ENCODE results near the gene VPS13C.
"Not testable (repeated sequence)": the region's sequence is repeated elsewhere in the genome, so short reads cannot be mapped to it uniquely, and the experiment has no call there.

The VPS13C gene

DNA sequence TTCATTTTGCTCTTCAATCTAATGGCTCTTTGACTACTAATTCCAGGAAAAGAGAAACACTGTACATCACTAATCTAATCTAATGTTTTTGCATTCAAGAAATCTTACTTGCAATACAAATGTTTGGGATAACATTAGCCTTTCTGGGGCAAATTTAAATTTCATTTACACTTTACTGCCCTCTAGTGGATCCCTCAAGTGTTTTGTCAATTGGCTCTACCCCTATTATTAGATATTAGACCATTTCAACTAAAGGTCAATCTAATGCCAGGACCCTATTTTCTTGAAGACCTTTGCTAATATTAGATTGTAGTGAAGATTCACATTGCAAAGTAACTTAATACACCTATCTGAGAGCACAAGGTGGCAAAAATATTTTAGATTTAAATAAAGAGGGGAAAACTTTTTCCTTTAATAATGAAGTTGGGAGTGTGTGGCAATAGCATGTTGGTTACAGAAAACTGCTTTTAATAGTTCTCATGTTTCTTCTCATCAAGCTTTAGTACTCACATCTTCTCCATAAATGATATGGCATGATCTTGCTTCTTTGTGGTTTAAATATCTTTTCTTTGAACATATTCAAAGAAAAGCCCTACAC lies 11.6 kb upstream of the VPS13C start:
- DNase-seq, result peak in 1 of 51 donors; percentile 23

DNA sequence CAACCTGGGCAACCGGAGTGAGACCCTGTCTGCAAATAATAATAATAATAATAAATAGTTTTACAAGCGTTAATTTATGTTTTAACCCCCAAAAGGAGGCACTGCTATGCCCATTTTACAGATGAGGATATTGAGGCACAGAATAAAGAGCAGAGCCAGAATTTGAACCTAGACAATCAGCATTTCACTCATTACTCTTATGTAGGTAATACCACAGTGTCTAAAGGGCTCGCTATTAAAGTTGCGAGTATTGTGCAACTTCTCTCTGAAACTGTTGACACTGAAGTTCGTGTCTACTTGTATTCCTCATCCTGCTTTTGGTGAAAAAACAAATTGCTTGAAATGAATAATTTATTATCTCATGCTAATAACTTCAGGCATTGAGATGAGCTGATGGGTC lies 9.3 kb upstream of the VPS13C start:
- DNase-seq, result no peak

DNA sequence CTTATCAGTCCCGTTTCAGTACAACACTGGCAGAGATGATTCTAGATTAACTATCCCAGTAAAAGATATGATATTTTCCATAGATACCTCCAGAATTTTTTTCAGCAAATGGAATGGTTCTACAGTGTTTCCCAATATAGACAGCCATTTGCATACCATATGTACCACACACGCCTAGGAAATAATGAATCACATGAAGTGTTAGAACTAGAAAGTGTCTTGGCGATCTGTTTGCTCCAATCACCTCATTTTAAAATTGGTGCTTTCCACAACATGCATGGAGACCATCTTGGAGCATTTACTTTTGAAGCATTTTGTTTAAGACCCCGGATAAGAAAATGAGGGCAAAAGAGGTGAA lies 8.5 kb upstream of the VPS13C start:
- DNase-seq, result no peak

DNA sequence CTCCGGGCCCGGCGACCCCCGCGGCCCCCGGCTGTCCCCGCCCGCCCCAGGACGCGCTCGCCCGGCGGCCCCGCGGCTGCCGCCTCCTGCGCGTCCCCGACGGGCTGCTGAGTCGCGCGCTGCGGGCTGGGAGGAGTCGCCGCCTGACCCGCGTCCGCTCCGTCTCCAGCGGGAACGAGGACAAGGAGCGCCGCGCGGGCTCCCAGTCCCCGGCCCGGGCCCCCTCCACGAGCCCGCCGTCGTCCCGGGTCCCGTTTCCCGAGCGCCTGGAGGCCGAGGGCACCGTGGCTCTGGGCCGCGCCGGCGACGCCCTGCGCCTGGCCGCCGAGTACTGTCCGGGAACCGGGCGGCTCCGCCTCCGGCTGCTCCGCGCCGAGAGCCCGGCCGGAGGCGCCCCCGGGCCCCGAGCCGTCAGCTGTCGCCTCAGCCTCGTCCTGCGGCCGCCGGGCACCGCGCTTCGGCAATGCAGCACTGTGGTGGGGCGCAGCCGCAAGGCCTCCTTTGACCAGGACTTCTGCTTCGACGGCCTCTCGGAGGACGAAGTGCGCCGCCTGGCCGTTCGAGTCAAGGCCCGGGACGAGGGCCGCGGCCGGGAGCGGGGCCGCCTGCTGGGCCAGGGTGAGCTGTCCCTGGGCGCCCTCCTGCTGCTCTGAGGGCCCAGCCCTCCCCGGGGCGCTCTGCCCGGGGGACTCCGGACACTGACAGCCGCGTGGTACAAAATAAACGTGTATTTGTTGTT lies 8.0 kb upstream of the VPS13C start:
- peak in 12 of 51 donors; percentile 5 to 40 (median 10) for DNase-seq

DNA sequence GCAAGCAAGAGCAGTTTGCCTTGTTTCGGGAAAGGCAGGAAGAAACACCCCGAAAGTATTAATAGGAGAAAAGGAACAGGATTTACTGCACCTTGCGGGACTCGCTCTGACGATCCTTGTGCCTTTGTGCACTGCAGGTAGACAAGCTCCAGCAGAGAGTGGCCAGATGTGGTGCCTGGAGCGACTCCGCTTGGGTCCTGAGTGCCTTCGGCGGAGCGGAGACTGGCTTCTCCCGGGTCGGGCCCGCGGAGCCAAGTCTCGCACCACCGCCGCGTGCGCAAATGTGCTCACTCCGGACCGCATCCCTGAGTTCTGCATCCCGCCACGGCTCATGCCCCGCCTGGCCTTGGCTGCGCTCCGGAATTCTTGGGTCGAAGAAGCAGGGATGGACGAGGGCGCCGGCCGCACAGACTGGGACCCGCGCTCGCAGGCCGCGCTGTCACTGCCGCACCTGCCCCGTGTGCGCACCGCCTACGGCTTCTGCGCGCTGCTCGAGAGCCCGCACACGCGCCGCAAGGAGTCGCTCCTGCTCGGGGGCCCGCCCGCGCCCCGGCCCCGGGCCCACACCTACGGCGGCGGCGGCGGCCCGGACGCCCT lies 7.3 kb upstream of the VPS13C start:
- peak in 9 of 51 donors; percentile 3 to 34 (median 19) for DNase-seq

DNA sequence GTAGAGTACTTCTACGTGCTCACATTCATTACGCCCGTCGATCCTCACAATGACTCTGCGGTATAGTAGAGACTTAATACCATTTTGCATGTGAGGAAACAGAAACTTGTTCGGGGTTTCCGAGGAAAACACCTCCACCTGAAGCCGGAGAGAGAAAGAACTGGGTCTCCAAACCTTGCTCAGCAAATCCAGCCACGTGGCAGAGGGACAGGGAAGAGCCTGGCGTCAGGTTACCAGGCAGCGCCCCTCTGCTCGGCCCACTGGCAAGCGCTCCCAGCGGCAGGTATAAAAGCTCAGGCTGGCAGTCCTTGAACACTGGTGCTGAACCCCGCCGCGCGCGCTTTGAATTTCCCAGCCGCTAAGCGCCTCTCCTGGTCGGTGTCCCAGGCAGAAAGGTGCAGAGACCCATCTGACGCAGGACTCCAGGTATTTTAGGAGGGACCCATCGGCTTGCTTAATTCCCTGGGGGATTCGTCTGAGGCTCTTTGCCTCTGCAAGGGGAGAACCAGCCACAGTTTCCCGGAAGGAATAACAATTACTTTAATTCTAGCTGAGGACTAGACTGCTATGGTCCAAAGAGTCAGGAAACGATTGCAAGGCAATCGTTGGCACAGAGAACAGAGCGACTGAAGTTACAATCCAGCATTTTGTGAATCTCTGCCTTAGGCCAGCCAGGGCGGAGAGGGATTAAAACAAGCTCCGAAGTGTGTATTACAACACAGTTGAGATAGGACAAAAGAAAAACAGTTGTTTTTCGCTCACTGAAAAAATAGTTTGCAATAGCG lies 6.6 kb upstream of the VPS13C start, which contains the start of gene C2CD4A:
Gene C2CD4A (plus strand): TSS at position 315 of the 785 bp plus-strand sequence. CDS start 637 bp downstream, outside the sequence.
- peak in 24 of 51 donors; percentile 5 to 65 (median 28) for DNase-seq

DNA sequence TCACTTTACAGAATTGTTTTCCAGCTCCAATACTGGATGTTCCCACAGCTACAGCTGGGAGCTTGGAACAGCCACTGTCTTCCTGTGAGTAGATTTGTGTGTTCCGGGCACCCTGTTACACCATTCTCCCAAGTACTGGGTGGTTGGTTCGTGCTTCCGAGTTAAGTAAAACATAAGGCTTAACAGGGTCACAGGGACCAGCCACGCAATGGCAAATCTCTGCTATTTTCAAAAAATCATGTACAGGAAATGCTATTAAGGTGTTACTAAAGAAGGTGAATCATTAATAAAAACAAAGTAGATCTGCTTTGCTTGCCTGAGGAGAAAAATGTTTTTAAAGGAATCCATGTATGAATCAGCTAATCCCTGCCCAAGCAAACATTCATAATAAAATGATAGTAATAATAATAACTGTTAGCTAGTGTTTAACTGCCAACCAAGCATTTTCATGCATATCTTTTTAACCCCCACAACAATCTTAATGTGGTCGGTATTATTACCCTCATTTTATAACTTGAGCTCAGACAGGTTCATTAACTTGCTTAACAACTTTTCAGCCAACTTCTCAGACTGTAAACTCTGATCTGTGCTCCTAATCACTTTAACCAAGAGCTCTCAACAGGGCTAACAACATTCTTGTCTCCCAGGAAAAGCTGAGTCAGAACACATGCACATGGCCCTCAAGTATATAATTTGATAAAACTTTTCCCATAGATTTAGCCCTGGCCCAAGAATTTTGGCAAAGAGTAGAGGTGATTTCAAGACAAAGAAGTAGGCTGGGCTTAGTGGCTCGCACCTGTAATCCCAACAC lies 3.8 kb upstream of the VPS13C start:
- DNase-seq, result no peak

DNA sequence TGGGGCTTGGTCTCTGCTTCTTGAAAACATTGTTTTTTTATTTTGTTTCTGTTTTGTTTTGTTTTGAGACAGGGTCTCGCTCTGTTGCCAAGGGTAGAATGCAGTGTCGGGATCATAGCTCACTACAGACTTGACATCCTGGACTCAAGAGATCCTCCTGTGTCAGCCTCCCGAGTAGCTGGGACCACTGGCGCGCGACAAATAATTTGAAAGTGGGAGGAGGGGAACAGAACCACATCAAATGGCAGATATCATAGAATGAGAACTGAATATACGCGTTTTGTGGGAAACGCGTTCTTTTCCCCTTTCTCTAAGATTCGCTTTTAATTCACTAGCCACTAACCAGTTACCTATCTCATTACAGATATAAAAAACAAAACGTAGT lies 641 bp upstream of the VPS13C start:
- no peak for DNase-seq

DNA sequence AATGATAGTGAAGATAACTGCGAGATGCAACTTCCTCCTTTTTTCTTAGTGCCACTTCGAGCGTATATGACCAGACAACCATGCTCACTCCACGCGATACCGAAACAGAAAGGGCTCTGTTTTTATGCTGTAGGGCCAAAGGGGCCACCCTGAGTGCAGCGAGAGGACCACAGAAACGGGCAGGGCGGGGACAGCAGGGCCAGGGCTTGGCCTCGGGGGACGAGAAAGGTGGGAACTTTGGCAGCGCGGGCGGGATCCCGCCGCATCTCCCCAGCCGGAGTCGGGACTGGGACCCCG lies 483 bp downstream of the VPS13C start:
- DNase-seq, result peak in 16 of 51 donors; percentile 22 to 83 (median 56)

DNA sequence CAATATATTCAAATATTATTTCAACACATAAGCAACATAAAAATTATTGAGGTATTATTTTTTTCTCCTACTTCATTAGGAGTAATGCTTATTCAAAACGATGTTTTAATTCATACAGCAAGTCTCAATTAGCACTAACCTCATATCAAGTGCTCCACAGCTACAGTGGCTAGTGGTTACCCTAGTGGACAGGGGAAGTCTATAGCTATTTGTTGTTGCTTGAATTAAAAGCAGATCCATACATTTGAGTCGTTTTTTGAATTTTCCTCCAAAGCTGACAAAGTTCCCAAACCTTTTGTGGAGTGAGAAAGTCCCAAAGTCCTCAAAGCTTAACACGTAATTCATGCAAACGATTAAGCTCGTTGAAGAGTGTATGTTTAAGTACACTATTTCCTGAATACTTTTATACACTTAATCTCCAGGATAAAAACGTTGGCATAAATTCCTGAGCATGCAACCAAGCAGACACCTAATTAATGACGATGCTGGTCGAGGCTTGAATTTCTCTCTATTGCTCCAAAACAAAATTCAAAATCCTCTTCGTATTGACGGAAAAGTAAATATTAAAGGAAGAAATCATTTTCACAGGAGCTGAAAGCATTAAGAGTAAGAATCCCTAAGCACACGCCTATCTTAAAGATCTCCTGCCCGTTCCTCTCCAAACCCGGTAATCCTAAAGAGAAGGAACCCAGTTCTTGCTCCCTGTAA lies 985 bp downstream of the VPS13C start:
- no peak for DNase-seq

DNA sequence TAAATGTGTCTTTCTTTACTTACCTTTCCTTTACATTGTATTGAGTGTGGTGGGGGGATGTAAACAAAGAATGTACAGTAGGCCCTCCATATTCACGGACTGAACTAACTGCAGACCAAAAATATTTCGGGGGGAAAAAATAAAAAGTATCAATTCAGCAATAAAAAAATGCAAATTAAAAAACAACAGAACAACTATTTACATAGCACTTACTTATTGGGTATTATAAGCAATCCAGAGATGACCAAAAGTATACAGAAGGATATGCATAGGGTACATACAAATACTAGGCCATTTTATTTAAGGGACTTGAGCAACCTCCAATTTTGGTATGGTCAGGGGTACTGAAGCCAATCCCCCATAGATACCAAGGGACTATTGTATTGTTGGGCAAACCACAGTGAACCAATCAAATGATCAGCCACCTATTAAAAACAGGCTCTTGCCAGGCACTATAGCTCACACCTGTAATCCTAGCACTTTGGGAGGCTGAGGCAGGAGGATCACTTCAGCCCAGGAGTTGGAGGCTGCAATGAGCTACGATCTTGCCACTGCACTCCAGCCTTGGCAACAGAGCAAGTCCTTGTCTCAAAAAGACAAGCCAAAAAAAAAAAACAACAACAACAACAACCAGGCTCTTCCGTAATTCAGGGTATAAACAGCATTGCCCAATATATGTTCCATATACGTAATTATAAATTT lies 1.8 kb downstream of the VPS13C start:
- DNase-seq, result no peak

DNA sequence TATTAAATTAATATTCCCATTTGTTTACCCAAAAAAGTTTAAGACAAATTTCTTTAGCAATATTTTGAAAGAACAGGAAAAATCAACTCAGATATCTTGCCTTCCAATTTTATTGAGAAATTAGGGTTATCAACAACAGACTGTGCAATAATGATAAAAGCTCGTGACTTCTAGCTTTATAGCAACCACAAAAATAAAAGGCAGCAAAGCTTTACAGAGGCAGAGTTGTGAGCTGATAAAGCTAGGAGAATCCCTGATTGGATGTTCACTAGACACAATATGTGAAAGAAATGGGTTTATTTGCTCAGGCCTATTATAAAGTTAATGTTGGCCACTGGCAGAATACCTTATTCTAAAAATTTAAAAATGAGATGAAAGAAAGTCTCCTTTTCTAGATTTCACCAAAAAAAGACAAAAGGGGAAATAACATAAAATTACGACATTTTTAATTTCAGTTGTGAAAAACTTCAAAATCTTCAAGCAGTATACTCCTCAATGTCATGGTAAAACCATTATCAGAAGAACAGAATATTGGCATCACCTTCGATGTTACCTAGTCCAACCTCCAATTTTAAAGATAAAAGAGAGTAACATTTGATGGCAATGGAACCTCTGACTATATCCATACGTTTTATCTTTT lies 2.8 kb downstream of the VPS13C start:
- DNase-seq, result no peak

DNA sequence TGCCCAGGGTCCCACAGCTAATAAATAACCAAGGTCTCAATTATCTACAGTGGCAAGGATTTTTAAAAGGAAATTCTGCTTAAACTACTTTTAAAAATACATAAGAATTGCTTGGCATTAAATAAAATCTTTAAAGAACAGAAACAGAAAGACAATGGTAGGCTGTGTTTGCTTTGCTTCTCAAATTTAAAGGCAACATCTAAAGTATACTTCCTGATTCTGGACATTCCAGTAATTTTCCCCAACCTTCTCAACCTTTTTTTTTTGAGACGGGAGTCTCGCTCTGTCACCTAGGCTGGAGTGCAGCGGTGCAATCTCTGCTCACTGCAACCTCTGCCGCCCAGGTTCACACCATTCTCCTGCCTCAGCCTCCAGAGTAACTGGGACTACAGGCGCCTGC lies 5.3 kb downstream of the VPS13C start:
- DNase-seq, result no peak

DNA sequence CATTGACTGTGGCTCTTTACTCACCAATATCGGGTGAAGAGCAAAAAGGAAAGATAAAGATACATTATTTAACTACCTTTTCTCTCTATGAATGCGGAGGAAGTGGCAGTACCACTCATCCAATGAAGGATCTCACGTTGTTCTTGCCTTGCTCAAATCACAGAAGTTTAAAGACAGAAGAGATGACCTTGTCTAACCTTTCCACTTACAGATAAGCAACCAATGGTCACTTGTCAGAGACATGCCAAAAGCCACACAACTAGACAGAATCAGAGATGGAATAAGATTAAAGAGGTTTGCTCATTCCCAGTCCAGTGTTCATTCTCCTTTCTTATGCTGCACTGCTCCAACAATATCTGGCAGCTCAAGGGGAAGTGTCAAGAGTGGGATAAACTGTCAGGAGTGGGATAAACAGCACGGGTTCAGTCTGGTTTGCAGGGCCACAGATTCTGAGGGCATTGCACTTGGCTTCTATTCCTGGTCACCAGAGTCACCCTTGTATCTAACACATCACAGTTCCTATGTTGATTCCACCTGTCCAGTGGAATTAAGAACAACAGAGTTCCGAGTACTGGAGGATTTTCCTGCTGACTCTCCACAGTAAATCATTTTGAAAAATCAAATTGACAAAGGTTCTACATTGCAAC lies 6.7 kb downstream of the VPS13C start:
- DNase-seq, result no peak

DNA sequence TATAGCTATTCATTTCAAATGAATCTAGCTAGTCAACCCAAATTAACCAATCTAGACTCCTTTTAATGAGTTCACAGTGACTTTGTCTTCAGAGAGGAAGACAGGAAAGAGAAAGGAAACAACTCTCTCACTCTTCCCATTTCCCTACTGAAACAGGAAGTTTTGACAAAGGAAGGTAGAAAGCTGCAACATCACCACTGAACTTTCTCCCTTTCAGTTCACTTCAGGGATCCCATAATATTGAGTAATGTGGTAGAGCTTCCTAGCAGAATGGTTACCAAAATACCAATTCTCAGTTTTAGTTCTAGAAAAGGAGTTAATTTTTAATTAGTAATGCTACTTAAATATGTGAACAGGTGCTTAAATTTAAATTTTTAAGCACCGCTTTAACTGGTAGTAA lies 7.5 kb downstream of the VPS13C start:
- no peak for DNase-seq

DNA sequence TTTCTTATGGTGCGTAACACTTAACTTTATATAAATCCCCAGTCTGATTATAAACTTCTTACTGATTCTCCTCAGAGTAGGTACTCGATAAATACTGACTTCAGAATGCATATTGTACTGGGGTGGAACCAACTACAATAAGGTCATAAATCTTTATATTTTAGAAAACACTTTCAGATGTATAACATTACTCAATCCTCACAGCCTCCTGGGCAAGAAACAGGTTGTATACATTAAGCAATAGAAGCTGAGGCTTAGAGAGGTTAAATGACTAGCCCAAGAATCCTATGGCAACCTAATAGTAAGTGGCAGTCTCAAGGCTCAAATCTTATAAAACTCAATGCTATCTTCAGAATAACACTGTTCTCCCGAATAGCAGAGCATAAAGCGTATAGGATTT lies 9.1 kb downstream of the VPS13C start:
- no peak for DNase-seq

DNA sequence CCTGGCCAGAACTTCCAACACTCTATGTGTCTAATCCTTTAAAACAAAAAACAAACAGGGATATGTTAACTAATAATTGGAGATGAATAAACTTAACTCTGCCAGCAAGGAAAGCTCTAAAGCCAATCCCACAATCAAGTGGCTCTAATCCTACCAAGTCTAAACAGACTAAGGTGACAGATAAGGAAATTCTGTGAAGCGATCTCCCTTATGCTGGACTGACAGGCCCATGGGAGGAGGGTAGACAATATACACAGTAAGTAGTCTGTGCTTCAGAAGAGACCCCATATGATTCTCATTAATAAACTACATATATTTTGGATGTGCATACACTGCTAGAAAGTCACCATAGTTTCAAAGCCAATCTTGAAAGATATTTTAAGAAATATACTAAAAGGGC lies 10.1 kb downstream of the VPS13C start:
- DNase-seq, result no peak

DNA sequence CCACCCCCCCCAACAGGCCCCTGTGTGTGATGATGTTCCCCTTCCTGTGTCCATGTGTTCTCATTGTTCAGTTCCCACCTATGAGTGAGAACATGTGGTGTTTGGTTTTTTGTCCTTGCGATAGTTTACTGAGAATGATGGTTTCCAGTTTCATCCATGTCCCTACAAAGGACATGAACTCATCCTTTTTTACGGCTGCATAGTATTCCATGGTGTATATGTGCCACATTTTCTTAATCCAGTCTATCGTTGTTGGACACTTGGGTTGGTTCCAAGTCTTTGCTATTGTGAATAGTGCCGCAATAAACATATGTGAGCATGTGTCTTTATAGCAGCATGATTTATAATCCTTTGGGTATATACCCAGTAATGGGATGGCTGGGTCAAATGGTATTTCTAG lies 12.0 kb downstream of the VPS13C start:
- DNase-seq, result not testable (repeated sequence)

DNA sequence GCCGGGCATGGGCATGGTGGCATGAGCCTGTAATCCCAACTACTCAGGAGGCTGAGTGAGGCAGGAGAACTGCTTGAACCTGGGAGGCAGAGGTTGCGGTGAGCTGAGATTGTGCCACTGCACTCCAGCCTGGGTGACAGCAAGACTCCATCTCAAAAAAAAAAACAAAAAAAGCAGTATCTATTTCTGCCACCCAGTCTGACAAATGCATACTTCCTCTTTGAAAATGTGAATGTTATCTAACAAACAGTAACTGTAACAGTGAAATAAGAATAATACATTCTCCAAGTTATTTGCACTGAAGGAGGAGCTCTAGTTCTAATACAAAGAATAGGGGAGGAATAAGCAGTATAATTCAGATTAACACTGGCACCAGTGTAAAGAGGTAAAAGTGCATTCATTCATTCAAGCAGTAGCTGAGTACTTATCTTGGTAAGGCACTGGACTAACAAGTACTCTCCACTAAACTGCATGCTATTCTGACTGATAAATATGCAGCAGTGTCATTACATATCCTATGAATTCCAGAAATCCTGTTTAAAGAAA lies 12.9 kb downstream of the VPS13C start:
- no peak for DNase-seq
